Mammary epithelial cell (primary cell): ENCODE data around the gene NADK2.
"Not testable (repeated sequence)": the region's sequence is repeated elsewhere in the genome, so short reads cannot be mapped to it uniquely, and the experiment has no call there.

ENCODE experiments used
- CTCF ChIP-seq, 2 donors: IDR thresholded peaks in 1 of 2; conservative IDR thresholded peaks in 1 of 2; 2 replicates each; pipeline ENCODE4 v1.5.1; 2011 to 2012; ENCODE audit warnings: inconsistent platforms in 2 of 2, low read length in 2 of 2, mild to moderate bottlenecking in 2 of 2, control low read depth in 1 of 2, low read depth in 1 of 2; ENCODE audit not compliant: insufficient read depth in 1 of 2; ENCODE audit errors: extremely low read depth in 1 of 2
- EZH2 ChIP-seq: IDR thresholded peaks from 2 replicates; pipeline ENCODE4 v1.6.1; 2012; ENCODE audit warnings: low read length, inconsistent platforms, borderline replicate concordance

DNA sequence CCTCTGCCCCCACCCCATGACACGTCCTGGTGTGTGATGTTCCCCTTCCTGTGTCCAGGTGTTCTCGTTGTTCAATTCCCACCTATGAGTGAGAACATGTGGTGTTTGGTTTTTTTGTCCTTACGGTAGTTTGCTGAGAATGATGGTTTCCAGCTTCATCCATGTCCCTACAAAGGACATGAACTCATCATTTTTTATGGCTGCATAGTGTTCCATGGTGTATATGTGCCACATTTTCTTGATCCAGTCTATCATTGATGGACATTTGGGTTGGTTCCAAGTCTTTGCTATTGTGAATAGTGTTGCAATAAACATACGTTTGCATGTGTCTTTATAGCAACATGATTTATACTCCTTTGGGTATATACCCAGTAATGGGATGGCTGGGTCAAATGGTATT is 57.3 kb downstream of the NADK2 start:
- TF ChIP-seq CTCF (conservative IDR thresholded peaks at IDR 0.05 in 1 of 2, IDR thresholded peaks at IDR 0.05 in 1 of 2; ENCODE audit: extremely low read depth in 1 of 2, insufficient read depth in 1 of 2, low read depth in 1 of 2, low read length in 2 of 2); EZH2: not testable (repeated sequence)
